ENCODE data around the gene MSI2.

- TF ChIP-seq CTCF (IDR thresholded peaks at IDR 0.05) (no peak), POLR2A (IDR thresholded peaks at IDR 0.05) (no peak)
Measured at GRCh38 chr17:57577751-57578607, 321.7 kb downstream of the MSI2 start.
